WTC11 (cell line): ENCODE measurements around the gene GLT1D1. TPM values are rescaled to one million over a fixed set of nuclear protein-coding genes. Genes with fewer than 3 reads are reported as not detected.

ENCODE experiments used
- ATAC-seq: fragments of 200-7000 bp; cut with Tn5 transposase; 2 replicates; pipeline ENCODE4 v1.10.0; 2021; ENCODE audit warnings: mild to moderate bottlenecking, moderate library complexity
- CTCF ChIA-PET: fragments of 300-600 bp; sonication (Branson Sonifier 250); formaldehyde crosslinking; loops from one replicate; lab custom pipeline; 2021; ENCODE audit warnings: antibody characterized with exemption; lab: Charles Lee
- POLR2A ChIA-PET: fragments of 350-600 bp; sonication (Branson Sonifier 250); formaldehyde crosslinking; loops from one replicate; lab custom pipeline; 2021; ENCODE audit warnings: antibody characterized with exemption; lab: Charles Lee
- DNase-seq: peaks from one replicate; pipeline ENCODE4 v3.0.0; 2021; ENCODE audit warnings: low spot score
- H3K27ac Mint-ChIP-seq: 2 replicates; pipeline ENCODE4 v1.8.0; 2021; ENCODE audit warnings: mixed read lengths
- H3K27me3 Mint-ChIP-seq: 2 replicates; pipeline ENCODE4 v1.8.0; 2021; ENCODE audit warnings: low read depth, mild to moderate bottlenecking, moderate library complexity, mixed read lengths
- H3K36me3 Mint-ChIP-seq: 2 replicates; pipeline ENCODE4 v1.8.0; 2021; ENCODE audit warnings: mixed read lengths
- H3K4me1 Mint-ChIP-seq: 2 replicates; pipeline ENCODE4 v1.8.0; 2022; ENCODE audit warnings: mixed read lengths
- H3K4me3 Mint-ChIP-seq: 2 replicates; pipeline ENCODE4 v1.8.0; 2021; ENCODE audit warnings: mild to moderate bottlenecking, moderate library complexity, mixed read lengths
- H3K9me3 Mint-ChIP-seq: 2 replicates; pipeline ENCODE4 v1.8.0; 2021; ENCODE audit warnings: mixed read lengths
- ATF1 ChIP-seq: sonication (generic); formaldehyde crosslinking; IDR thresholded peaks from 2 replicates; pipeline ENCODE4 v1.8.1; 2023; ENCODE audit warnings: mild to moderate bottlenecking, moderate library complexity, missing genetic modification reagents
- ELF4 ChIP-seq: sonication (generic); formaldehyde crosslinking; IDR thresholded peaks from 2 replicates; pipeline ENCODE4 v1.8.1; 2022; ENCODE audit warnings: low read depth, mild to moderate bottlenecking, moderate library complexity, missing genetic modification reagents
- FOXJ3 ChIP-seq: sonication (generic); formaldehyde crosslinking; IDR thresholded peaks from 2 replicates; pipeline ENCODE4 v1.9.0; 2021; ENCODE audit warnings: missing genetic modification reagents, mild to moderate bottlenecking, borderline replicate concordance
- GTF2I ChIP-seq: fragments of 250-450 bp; sonication (Bioruptor Pico); conservative IDR thresholded peaks from 2 replicates; pipeline ENCODE4 v1.4.0; 2021; ENCODE audit warnings: mild to moderate bottlenecking
- NR2C2 ChIP-seq: sonication (generic); formaldehyde crosslinking; IDR thresholded peaks from 2 replicates; pipeline ENCODE4 v1.8.0; 2022; ENCODE audit warnings: mild to moderate bottlenecking, missing genetic modification reagents
- SMAD3 ChIP-seq: sonication (generic); formaldehyde crosslinking; IDR thresholded peaks from 2 replicates; pipeline ENCODE4 v1.8.0; 2022; ENCODE audit warnings: missing genetic modification reagents, mild to moderate bottlenecking, borderline replicate concordance
- SP1 ChIP-seq: sonication (generic); formaldehyde crosslinking; conservative IDR thresholded peaks from 2 replicates; pipeline ENCODE4 v1.8.1; 2022; ENCODE audit warnings: missing genetic modification reagents
- TCF7 ChIP-seq: sonication (generic); formaldehyde crosslinking; IDR thresholded peaks from 2 replicates; pipeline ENCODE4 v1.8.0; 2022; ENCODE audit warnings: mild to moderate bottlenecking, low read depth, missing genetic modification reagents, moderate library complexity
- ZNF416 ChIP-seq: fragments of 250-450 bp; sonication (Bioruptor Pico); IDR thresholded peaks from 2 replicates; pipeline ENCODE4 v1.9.0; 2021; ENCODE audit warnings: mild to moderate bottlenecking, inconsistent platforms
- total RNA-seq: library from RNA; stranded (reverse); gene quantifications from 3 replicates; pipeline ENCODE4 v1.2.3, GENCODE V29; 2021
- TF ChIP-seq, protein P1 (sequence below): fragments of 250-450 bp; sonication (Bioruptor Pico); IDR thresholded peaks from 2 replicates; pipeline ENCODE4 v1.8.0; 2021; ENCODE audit warnings: mild to moderate bottlenecking
- TF ChIP-seq, protein P2 (sequence below): fragments of 250-450 bp; sonication (Bioruptor Pico); conservative IDR thresholded peaks from 2 replicates; pipeline ENCODE4 v1.9.0; 2021; ENCODE audit warnings: mild to moderate bottlenecking
- TF ChIP-seq, protein P3 (sequence below): sonication (generic); formaldehyde crosslinking; IDR thresholded peaks from 2 replicates; pipeline ENCODE4 v1.8.1; 2022; ENCODE audit warnings: low read depth, missing genetic modification reagents, borderline replicate concordance
- TF ChIP-seq, protein P4 (sequence below): sonication (generic); formaldehyde crosslinking; IDR thresholded peaks from 2 replicates; pipeline ENCODE4 v1.8.0; 2022; ENCODE audit warnings: mild to moderate bottlenecking, missing genetic modification reagents
- TF ChIP-seq, protein P5 (sequence below): sonication (generic); formaldehyde crosslinking; IDR thresholded peaks from 2 replicates; pipeline ENCODE4 v1.8.0; 2022; ENCODE audit warnings: mild to moderate bottlenecking, missing genetic modification reagents
- TF ChIP-seq, protein P6 (sequence below): sonication (generic); formaldehyde crosslinking; IDR thresholded peaks from 2 replicates; pipeline ENCODE4 v1.8.1; 2023; ENCODE audit warnings: mild to moderate bottlenecking, missing genetic modification reagents
- TF ChIP-seq, protein P7 (sequence below): sonication (generic); formaldehyde crosslinking; IDR thresholded peaks from 2 replicates; pipeline ENCODE4 v1.8.1; 2023; ENCODE audit warnings: mild to moderate bottlenecking, missing genetic modification reagents
- TF ChIP-seq, protein P8 (sequence below): sonication (generic); formaldehyde crosslinking; IDR thresholded peaks from 2 replicates; pipeline ENCODE4 v1.8.1; 2022; ENCODE audit warnings: mild to moderate bottlenecking, missing genetic modification reagents, moderate library complexity, borderline replicate concordance

The GLT1D1 gene
- total RNA-seq, 1 experiment from 2014 or later: 1.5 TPM

DNA sequence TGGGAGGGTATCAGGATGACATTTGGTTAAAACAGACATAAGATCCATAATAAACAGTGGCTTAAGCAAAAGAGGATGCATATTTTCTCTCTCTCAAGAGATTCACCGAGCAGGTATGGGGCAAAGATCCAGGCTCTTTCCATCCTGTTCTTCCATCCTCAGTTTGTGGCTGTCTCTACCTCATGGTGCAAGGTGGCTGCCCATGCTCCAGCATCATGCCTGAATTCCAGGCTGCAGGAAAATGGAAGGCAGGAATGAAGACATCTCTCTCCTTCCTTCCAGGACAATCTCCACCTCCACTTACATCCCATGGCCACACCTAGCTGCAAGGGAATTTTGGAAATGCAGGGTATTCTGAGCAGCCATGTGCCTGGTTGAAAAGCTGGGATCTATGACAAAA is 136.0 kb downstream of the GLT1D1 start (continued):
- TF ChIP-seq, protein P1, sequence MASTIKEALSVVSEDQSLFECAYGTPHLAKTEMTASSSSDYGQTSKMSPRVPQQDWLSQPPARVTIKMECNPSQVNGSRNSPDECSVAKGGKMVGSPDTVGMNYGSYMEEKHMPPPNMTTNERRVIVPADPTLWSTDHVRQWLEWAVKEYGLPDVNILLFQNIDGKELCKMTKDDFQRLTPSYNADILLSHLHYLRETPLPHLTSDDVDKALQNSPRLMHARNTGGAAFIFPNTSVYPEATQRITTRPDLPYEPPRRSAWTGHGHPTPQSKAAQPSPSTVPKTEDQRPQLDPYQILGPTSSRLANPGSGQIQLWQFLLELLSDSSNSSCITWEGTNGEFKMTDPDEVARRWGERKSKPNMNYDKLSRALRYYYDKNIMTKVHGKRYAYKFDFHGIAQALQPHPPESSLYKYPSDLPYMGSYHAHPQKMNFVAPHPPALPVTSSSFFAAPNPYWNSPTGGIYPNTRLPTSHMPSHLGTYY (CRISPR knock-in tag): no peak
- TF ChIP-seq TCF7 (no peak), GTF2I (CRISPR knock-in tag) (no peak)
- TF ChIP-seq, protein P2, sequence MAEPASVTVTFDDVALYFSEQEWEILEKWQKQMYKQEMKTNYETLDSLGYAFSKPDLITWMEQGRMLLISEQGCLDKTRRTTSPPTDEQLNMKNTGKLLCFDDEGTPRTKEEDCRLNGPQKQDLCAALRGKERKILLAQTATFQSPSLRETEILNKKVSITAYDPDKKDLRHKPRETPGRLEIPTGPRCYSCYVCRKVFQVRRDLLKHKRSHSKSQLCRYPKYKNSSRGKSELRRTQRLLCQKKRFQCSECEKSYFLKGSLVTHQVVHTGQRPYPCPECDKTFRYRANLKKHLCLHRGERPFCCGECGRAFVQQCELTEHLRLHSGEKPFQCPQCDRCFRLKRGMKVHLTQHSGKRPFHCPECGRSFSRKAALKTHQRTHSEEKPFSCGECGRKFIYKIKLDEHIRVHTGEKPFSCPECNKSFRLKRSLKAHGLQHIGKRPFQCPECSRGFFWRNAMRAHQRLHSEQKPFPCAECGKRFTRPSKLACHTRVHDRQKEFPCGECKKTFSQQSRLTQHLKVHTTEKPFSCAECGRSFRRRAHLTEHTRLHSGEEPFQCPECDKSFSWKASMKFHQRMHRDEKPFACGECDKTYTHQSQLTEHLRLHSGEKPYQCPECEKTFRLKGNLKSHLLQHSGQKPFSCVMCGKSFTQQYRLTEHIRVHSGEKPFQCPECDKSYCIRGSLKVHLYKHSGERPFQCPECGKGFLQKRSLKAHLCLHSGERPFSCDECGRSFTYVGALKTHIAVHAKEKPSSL (CRISPR knock-in tag): no peak

DNA sequence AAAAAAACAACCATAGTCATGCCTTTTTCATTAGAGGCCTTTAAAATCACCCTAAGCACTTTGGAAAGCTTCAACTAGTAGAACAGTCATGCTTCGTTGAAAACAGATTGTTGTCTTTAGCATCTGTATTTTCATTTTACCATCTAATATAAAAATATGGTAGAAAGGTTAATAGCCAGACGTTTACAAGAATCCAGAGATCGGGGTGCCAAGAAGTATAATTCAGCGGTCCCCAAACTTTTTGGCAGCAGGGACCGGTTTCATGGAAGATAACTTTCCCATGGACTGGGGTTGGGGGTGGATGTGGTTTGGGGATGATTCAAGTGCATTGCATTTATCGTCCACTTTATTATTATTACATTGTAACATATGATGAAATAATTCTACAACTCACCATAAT is 138.4 kb downstream of the GLT1D1 start:
- peaks cover 17% of the 10 kb centered on the region for H3K27me3 Mint-ChIP-seq
- DNase-seq (no peak), ATAC-seq (no peak)
- ChIA-PET POLR2A (no interaction called here), CTCF (no interaction called here)
- H3K36me3 Mint-ChIP-seq: peaks cover 65% of the 10 kb centered on the region
- H3K4me3 Mint-ChIP-seq: no peak overlapping the region
- no peaks in the 10 kb centered on the region for H3K4me1 Mint-ChIP-seq
- no peak overlapping the region for H3K27ac Mint-ChIP-seq
- TF ChIP-seq, protein P3, sequence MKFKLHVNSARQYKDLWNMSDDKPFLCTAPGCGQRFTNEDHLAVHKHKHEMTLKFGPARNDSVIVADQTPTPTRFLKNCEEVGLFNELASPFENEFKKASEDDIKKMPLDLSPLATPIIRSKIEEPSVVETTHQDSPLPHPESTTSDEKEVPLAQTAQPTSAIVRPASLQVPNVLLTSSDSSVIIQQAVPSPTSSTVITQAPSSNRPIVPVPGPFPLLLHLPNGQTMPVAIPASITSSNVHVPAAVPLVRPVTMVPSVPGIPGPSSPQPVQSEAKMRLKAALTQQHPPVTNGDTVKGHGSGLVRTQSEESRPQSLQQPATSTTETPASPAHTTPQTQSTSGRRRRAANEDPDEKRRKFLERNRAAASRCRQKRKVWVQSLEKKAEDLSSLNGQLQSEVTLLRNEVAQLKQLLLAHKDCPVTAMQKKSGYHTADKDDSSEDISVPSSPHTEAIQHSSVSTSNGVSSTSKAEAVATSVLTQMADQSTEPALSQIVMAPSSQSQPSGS: no peak
- TF ChIP-seq NR2C2 (CRISPR knock-in tag): no peak
- TF ChIP-seq, protein P4, sequence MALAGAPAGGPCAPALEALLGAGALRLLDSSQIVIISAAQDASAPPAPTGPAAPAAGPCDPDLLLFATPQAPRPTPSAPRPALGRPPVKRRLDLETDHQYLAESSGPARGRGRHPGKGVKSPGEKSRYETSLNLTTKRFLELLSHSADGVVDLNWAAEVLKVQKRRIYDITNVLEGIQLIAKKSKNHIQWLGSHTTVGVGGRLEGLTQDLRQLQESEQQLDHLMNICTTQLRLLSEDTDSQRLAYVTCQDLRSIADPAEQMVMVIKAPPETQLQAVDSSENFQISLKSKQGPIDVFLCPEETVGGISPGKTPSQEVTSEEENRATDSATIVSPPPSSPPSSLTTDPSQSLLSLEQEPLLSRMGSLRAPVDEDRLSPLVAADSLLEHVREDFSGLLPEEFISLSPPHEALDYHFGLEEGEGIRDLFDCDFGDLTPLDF (CRISPR knock-in tag): no peak
- H3K9me3 Mint-ChIP-seq: peaks cover 68% of the 10 kb centered on the region

DNA sequence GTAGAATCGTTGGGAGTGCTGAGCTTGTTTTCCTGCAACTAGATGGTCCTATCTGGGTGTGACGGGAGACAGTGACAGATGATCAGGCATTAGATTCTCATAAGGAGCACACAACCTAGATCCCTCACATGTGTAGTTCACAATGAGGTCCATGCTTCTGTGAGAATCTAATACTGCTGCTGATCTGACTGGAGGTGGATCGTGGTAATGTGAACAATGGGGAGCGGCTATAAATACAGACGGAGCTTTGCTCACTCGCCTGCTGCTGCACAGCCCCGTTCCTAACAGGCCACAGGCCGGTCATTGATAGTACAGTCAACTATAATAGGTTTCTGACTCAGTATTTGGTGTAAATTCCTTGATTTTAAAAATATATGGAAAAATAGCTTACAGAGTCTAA is 138.8 kb downstream of the GLT1D1 start:
- no peak for ATAC-seq
- Mint-ChIP-seq H3K9me3 (peaks cover 70% of the 10 kb centered on the region), H3K27me3 (peaks cover 17% of the 10 kb centered on the region), H3K27ac (no peak overlapping the region), H3K4me1 (no peaks in the 10 kb centered on the region), H3K36me3 (peaks cover 67% of the 10 kb centered on the region), H3K4me3 (no peak overlapping the region)
- TF ChIP-seq, protein P1 (CRISPR knock-in tag): no peak
- TF ChIP-seq SP1 (CRISPR knock-in tag): no peak
- TF ChIP-seq SMAD3: no peak
- no peak for TF ChIP-seq ELF4 (CRISPR knock-in tag)
- TF ChIP-seq ATF1 (CRISPR knock-in tag): no peak
- TF ChIP-seq FOXJ3 (CRISPR knock-in tag): no peak
- no peak for TF ChIP-seq ZNF416 (CRISPR knock-in tag)
- TF ChIP-seq, protein P5, sequence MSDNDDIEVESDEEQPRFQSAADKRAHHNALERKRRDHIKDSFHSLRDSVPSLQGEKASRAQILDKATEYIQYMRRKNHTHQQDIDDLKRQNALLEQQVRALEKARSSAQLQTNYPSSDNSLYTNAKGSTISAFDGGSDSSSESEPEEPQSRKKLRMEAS: no peak
- TF ChIP-seq, protein P6, sequence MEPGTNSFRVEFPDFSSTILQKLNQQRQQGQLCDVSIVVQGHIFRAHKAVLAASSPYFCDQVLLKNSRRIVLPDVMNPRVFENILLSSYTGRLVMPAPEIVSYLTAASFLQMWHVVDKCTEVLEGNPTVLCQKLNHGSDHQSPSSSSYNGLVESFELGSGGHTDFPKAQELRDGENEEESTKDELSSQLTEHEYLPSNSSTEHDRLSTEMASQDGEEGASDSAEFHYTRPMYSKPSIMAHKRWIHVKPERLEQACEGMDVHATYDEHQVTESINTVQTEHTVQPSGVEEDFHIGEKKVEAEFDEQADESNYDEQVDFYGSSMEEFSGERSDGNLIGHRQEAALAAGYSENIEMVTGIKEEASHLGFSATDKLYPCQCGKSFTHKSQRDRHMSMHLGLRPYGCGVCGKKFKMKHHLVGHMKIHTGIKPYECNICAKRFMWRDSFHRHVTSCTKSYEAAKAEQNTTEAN (CRISPR knock-in tag): no peak
- TF ChIP-seq, protein P7, sequence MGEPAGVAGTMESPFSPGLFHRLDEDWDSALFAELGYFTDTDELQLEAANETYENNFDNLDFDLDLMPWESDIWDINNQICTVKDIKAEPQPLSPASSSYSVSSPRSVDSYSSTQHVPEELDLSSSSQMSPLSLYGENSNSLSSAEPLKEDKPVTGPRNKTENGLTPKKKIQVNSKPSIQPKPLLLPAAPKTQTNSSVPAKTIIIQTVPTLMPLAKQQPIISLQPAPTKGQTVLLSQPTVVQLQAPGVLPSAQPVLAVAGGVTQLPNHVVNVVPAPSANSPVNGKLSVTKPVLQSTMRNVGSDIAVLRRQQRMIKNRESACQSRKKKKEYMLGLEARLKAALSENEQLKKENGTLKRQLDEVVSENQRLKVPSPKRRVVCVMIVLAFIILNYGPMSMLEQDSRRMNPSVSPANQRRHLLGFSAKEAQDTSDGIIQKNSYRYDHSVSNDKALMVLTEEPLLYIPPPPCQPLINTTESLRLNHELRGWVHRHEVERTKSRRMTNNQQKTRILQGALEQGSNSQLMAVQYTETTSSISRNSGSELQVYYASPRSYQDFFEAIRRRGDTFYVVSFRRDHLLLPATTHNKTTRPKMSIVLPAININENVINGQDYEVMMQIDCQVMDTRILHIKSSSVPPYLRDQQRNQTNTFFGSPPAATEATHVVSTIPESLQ: no peak
- TF ChIP-seq, protein P8, sequence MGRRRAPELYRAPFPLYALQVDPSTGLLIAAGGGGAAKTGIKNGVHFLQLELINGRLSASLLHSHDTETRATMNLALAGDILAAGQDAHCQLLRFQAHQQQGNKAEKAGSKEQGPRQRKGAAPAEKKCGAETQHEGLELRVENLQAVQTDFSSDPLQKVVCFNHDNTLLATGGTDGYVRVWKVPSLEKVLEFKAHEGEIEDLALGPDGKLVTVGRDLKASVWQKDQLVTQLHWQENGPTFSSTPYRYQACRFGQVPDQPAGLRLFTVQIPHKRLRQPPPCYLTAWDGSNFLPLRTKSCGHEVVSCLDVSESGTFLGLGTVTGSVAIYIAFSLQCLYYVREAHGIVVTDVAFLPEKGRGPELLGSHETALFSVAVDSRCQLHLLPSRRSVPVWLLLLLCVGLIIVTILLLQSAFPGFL (CRISPR knock-in tag): no peak
- POLR2A ChIA-PET: no interaction called here
- CTCF ChIA-PET: no interaction called here
- DNase-seq: no peak
